CD4-positive, alpha-beta T cell (primary cell): ENCODE measurements around the gene LGALS13. TPM values are rescaled to one million over a fixed set of nuclear protein-coding genes. Genes with fewer than 3 reads are reported as not detected.

Experiments
- ATAC-seq: fragments of 200-7000 bp; cut with Tn5 transposase; one replicate; pipeline ENCODE4 v1.10.0; 2022; ENCODE audit warnings: mild to moderate bottlenecking; ENCODE audit not compliant: poor library complexity
- CTCF ChIA-PET: fragments of 350-600 bp; sonication (Branson Sonifier 250); formaldehyde crosslinking; loops from one replicate; lab custom pipeline; 2021; ENCODE audit warnings: antibody characterized with exemption, inconsistent platforms; lab: Charles Lee
- POLR2A ChIA-PET: fragments of 350-600 bp; sonication (Branson Sonifier 250); formaldehyde crosslinking; loops from one replicate; lab custom pipeline; 2021; ENCODE audit warnings: antibody characterized with exemption, inconsistent platforms; lab: Charles Lee
- DNase-seq, 14 experiments: peaks; one replicate each; pipeline ENCODE4 v3.0.0-alpha.2; 2013 to 2020; ENCODE audit warnings: mixed read lengths in 2 of 14
- H3K27ac ChIP-seq, 2 donors: one replicate each; pipeline versions ENCODE4 v1.5.1 to v1.7.0; 2013; ENCODE audit warnings: low read length in 2 of 2, low read depth in 1 of 2, mild to moderate bottlenecking in 1 of 2
- H3K27me3 ChIP-seq, 2 experiments: 1 replicate in 1 of 2; 2 replicates in 1 of 2; pipeline versions ENCODE4 v1.6.1 to v1.7.0; 2013; ENCODE audit warnings: low read length in 2 of 2, control low read depth in 1 of 2, mild to moderate bottlenecking in 1 of 2, moderate library complexity in 1 of 2; ENCODE audit not compliant: insufficient read depth in 2 of 2, control insufficient read depth in 1 of 2
- H3K36me3 ChIP-seq: one replicate; pipeline ENCODE4 v1.6.1; 2013; ENCODE audit warnings: low read length, control low read depth; ENCODE audit not compliant: insufficient read depth
- H3K4me1 ChIP-seq: one replicate; pipeline ENCODE4 v1.6.1; 2013; ENCODE audit warnings: low read length, control low read depth; ENCODE audit not compliant: insufficient read depth
- H3K4me3 ChIP-seq: one replicate; pipeline ENCODE4 v1.5.1; 2013; ENCODE audit warnings: mild to moderate bottlenecking, low read length, moderate library complexity
- H3K9me3 ChIP-seq, 2 experiments: 1 replicate in 1 of 2; 2 replicates in 1 of 2; pipeline versions ENCODE4 v1.6.1 to v1.7.0; 2013; ENCODE audit warnings: low read length in 2 of 2, mild to moderate bottlenecking in 2 of 2, control low read depth in 1 of 2, moderate library complexity in 1 of 2; ENCODE audit not compliant: control insufficient read depth in 1 of 2, insufficient read depth in 1 of 2
- H3K27ac Mint-ChIP-seq: one replicate; pipeline ENCODE4 v1.8.0; 2020; ENCODE audit warnings: mixed read lengths
- H3K27me3 Mint-ChIP-seq: one replicate; pipeline ENCODE4 v1.8.0; 2021; ENCODE audit warnings: mixed read lengths
- H3K36me3 Mint-ChIP-seq: one replicate; pipeline ENCODE4 v1.8.0; 2021; ENCODE audit warnings: low read depth, mixed read lengths
- H3K4me1 Mint-ChIP-seq: one replicate; pipeline ENCODE4 v1.8.0; 2021; ENCODE audit warnings: low read depth, mixed read lengths
- H3K4me3 Mint-ChIP-seq: one replicate; pipeline ENCODE4 v1.8.0; 2020; ENCODE audit warnings: mild to moderate bottlenecking, mixed read lengths
- H3K9me3 Mint-ChIP-seq: one replicate; pipeline ENCODE4 v1.8.0; 2020; ENCODE audit warnings: mixed read lengths
- CTCF ChIP-seq: fragments of 200-600 bp; IDR thresholded peaks from one replicate; pipeline ENCODE4 v1.8.0; 2022; ENCODE audit warnings: antibody characterized with exemption, mild to moderate bottlenecking
- intact Hi-C, 2 experiments: fragments of 100-400 bp; cut with DNase I in 1 of 2; cut with micrococcal nuclease in 1 of 2; formaldehyde crosslinking; loops; one replicate each; pipeline versions ENCODE4 v1.15.1 to v1.9.0; 2023 to 2025; cut with DNase I, micrococcal nuclease
- total RNA-seq, 174 experiments: library from RNA in 2 of 174; stranded (reverse) in 2 of 174; gene quantifications; one replicate each; pipeline ENCODE4 v1.2.3 and lab custom pipeline; 2021 to 2026

Gene LGALS13
- total RNA-seq, 2 experiments from 2014 or later, result not detected

DNA sequence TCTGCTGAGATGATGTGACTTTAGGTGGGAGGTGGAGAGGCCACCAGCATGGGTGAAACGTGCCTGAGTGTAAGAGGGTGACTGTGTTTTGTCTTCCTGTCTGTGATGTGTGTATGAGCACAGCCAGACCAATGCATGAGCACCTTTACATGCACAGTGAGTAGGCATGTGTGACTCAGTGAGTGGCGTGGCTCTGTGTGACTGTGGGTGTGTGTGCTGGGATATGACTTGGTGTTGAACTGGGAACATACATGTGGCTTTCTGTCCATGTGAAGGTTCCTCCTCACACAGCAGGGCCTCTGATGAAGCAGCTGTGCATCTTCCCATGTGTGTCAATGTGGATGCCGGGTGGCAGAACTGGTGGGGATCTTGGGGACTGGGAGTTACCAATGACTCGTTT is 19.9 kb upstream of the LGALS13 start:
- Histone ChIP-seq H3K4me3 (no peak overlapping the region), H3K27me3 (peaks cover 8 to 18% of the 10 kb centered on the region in 2 experiments), H3K4me1 (no peaks in the 10 kb centered on the region), H3K9me3 (no peaks in the 10 kb centered on the region), H3K36me3 (no peaks in the 10 kb centered on the region), H3K27ac (no peak overlapping the region)
- DNase-seq (no peak), ATAC-seq (no peak)
- Mint-ChIP-seq H3K36me3 (no peaks in the 10 kb centered on the region), H3K9me3 (peaks cover 2% of the 10 kb centered on the region), H3K4me1 (no peaks in the 10 kb centered on the region), H3K27me3 (peaks cover 44% of the 10 kb centered on the region), H3K27ac (no peak overlapping the region), H3K4me3 (no peak overlapping the region)
- CTCF ChIA-PET, result no interaction called here
- TF ChIP-seq CTCF, result no peak
- POLR2A ChIA-PET, result no interaction called here
- intact Hi-C loops, result no loop called here

- Mint-ChIP-seq H3K9me3 (no peaks in the 10 kb centered on the region), H3K4me1 (no peaks in the 10 kb centered on the region), H3K27me3 (peaks cover 44% of the 10 kb centered on the region), H3K27ac (no peak overlapping the region), H3K36me3 (no peaks in the 10 kb centered on the region), H3K4me3 (no peak overlapping the region)
- no peak for TF ChIP-seq CTCF
- Histone ChIP-seq H3K4me1 (no peaks in the 10 kb centered on the region), H3K27ac (no peak overlapping the region), H3K4me3 (no peak overlapping the region), H3K27me3 (peaks cover 8 to 18% of the 10 kb centered on the region in 2 experiments), H3K9me3 (no peaks in the 10 kb centered on the region), H3K36me3 (no peaks in the 10 kb centered on the region)
- DNase-seq, result no peak
- intact Hi-C loops, result no loop called here
- ChIA-PET POLR2A (no interaction called here), CTCF (no interaction called here)
- no peak for ATAC-seq
These were observed 19.3 kb upstream of the LGALS13 start for GRCh38 chr19:39582891-39583625.

DNA sequence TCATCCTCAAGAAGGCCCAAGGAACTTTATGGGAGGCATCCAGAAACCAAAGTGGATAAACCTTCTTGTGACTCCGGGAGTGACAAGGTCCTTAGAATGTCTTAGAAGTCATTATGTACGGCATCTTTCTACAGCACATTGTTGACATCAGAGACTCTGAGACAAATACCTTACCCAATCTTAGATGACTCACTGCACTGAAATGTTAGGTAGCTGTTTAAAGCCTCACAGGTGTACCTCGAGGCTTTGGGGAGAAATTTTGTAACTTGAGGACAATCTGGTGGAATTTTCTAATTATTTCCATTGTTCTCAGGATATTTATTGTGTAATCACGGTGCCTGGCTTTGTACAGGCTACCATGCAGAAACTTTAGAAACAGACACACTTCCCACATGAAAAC is 14.8 kb upstream of the LGALS13 start:
- ChIA-PET POLR2A (no interaction called here), CTCF (no interaction called here)
- H3K36me3 ChIP-seq, result no peaks in the 10 kb centered on the region
- intact Hi-C loops, result no loop called here
- no peaks in the 10 kb centered on the region for H3K36me3 Mint-ChIP-seq
- H3K9me3 Mint-ChIP-seq, result no peaks in the 10 kb centered on the region
- H3K4me3 ChIP-seq, result no peak overlapping the region
- H3K4me1 ChIP-seq, result no peaks in the 10 kb centered on the region
- TF ChIP-seq CTCF, result no peak
- H3K4me3 Mint-ChIP-seq, result no peak overlapping the region
- DNase-seq (no peak), ATAC-seq (no peak)
- no peaks in the 10 kb centered on the region for H3K9me3 ChIP-seq
- no peak overlapping the region for H3K27ac Mint-ChIP-seq
- peaks cover 10 to 16% of the 10 kb centered on the region in 2 experiments for H3K27me3 ChIP-seq
- no peak overlapping the region for H3K27ac ChIP-seq
- H3K4me1 Mint-ChIP-seq, result no peaks in the 10 kb centered on the region
- peaks cover 55% of the 10 kb centered on the region for H3K27me3 Mint-ChIP-seq
